SK-N-SH (cell line): ENCODE data around the gene CNPY2.
"Not testable (repeated sequence)": the region's sequence is repeated elsewhere in the genome, so short reads cannot be mapped to it uniquely, and the experiment has no call there.

ENCODE experiments used
- RCOR1 ChIP-seq: fragments of 150-350 bp; IDR thresholded peaks from 2 replicates; pipeline ENCODE4 v1.6.1; 2017; ENCODE audit warnings: antibody characterized with exemption, low read length
- TAF1 ChIP-seq: IDR thresholded peaks from 2 replicates; pipeline ENCODE4 v1.6.1; 2012; ENCODE audit warnings: low read depth, mild to moderate bottlenecking, low read length, moderate library complexity, borderline replicate concordance
- TF ChIP-seq, protein P1 (sequence below): fragments of 200-600 bp; sonication (generic); IDR thresholded peaks from 2 replicates; pipeline ENCODE4 v1.6.1; 2017; ENCODE audit warnings: antibody characterized with exemption, mild to moderate bottlenecking, moderate library complexity
- TF ChIP-seq, protein P2 (sequence below): IDR thresholded peaks from 2 replicates; pipeline ENCODE4 v1.4.0; 2012; ENCODE audit warnings: low read depth

DNA sequence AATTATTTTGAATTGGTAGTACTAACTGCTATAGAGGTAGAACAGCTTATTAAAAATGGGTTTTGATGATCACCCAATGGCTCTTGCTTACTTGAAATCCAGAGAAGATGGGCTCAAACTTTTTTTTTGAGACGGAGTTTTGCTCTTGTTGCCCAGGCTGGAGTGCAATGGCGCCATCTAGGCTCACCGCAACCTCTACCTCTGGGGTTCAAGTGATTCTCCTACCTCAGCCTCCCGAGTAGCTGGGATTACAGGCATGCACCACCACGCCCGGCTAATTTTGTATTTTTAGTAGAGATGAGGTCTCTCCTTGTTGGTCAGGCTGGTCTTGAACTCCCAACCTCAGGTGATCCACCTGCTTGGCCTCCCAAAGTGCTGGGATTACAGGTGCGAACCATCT is 52.8 kb downstream of the CNPY2 start:
- TF ChIP-seq RCOR1, TAF1: not testable (repeated sequence)
- TF ChIP-seq, protein P1, sequence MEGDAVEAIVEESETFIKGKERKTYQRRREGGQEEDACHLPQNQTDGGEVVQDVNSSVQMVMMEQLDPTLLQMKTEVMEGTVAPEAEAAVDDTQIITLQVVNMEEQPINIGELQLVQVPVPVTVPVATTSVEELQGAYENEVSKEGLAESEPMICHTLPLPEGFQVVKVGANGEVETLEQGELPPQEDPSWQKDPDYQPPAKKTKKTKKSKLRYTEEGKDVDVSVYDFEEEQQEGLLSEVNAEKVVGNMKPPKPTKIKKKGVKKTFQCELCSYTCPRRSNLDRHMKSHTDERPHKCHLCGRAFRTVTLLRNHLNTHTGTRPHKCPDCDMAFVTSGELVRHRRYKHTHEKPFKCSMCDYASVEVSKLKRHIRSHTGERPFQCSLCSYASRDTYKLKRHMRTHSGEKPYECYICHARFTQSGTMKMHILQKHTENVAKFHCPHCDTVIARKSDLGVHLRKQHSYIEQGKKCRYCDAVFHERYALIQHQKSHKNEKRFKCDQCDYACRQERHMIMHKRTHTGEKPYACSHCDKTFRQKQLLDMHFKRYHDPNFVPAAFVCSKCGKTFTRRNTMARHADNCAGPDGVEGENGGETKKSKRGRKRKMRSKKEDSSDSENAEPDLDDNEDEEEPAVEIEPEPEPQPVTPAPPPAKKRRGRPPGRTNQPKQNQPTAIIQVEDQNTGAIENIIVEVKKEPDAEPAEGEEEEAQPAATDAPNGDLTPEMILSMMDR: peak; percentile 29
- TF ChIP-seq, protein P2, sequence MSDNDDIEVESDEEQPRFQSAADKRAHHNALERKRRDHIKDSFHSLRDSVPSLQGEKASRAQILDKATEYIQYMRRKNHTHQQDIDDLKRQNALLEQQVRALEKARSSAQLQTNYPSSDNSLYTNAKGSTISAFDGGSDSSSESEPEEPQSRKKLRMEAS: not testable (repeated sequence)
